Measurements from ENCODE around the gene ALG12. TPM values are rescaled to one million over a fixed set of nuclear protein-coding genes. Genes with fewer than 3 reads are reported as not detected.
A peak's percentile ranks its signal among the peaks of the same experiment; 100 is the strongest.

ALG12 gene
- total and polyA plus RNA-seq, 2 of the 8 experiments (the other 6 are each of a cell fraction or from before 2014, with no cell fraction given) = 13.4 to 22.5 TPM

- CTCF ChIA-PET (ENCODE audit: partially characterized antibody) = no interaction called here
- peaks cover 0 to 3% (median 2%) of the 10 kb centered on the region in 4 experiments; a peak in 3 of 8 replicates for H3K36me3 ChIP-seq (ENCODE audit: control insufficient read depth in 2 of 4, insufficient read depth in 4 of 4, low read length in 3 of 4)
- no peak overlapping the region for H3K23ac ChIP-seq (ENCODE audit: insufficient read length)
- no peak overlapping the region for H4K5ac ChIP-seq (ENCODE audit: insufficient read length, low read depth, low read length)
- no peak overlapping the region for H3K18ac ChIP-seq (ENCODE audit: extremely low read depth, low read length)
- no peak overlapping the region for H3K4me2 ChIP-seq (ENCODE audit: insufficient read depth in 1 of 2, low read depth in 2 of 2, low read length in 2 of 2)
- H2BK15ac ChIP-seq (ENCODE audit: low read length) = no peak overlapping the region
- H3K4me3 ChIP-seq (ENCODE audit: extremely low read depth in 1 of 4, insufficient read depth in 2 of 4, low read depth in 3 of 4, low read length in 4 of 4) = no peak overlapping the region
- H3K9me3 ChIP-seq (ENCODE audit: insufficient read depth in 2 of 2, low read depth in 1 of 2, low read length in 1 of 2) = no peaks in the 10 kb centered on the region
- H3K9ac ChIP-seq (replicated peaks in 1 of 4; ENCODE audit: extremely low read depth in 1 of 4, low read depth in 3 of 4, low read length in 3 of 4) = no peak overlapping the region
- H3K27me3 ChIP-seq (replicated peaks in 1 of 4; ENCODE audit: control insufficient read depth in 3 of 4, extremely low read depth in 1 of 4, insufficient read depth in 3 of 4, low read length in 3 of 4) = no peaks in the 10 kb centered on the region; a peak in 2 of 7 replicates
- H2BK120ac ChIP-seq (replicated peaks; ENCODE audit: low read depth, low read length) = no peak overlapping the region
- no peak overlapping the region for H4K8ac ChIP-seq (ENCODE audit: extremely low read depth, insufficient read depth, low read length)
- peaks cover 3% of the 10 kb centered on the region; the same call in 1 of the 2 replicates for H3K79me1 ChIP-seq (ENCODE audit: low read depth, low read length)
- H2BK20ac ChIP-seq (ENCODE audit: low read length) = no peak overlapping the region
- no peak overlapping the region for H2BK12ac ChIP-seq (ENCODE audit: low read depth, low read length)
- H3K23me2 ChIP-seq (ENCODE audit: low read depth, low read length) = peaks cover 9% of the 10 kb centered on the region; the same call in 1 of the 2 replicates
- no peak overlapping the region for H3K14ac ChIP-seq (ENCODE audit: insufficient read length)
- 80% methylated on average over 12 of the region's 12 CpGs; no CpG with 5 or more reads in 1 of the 2 experiments for WGBS, 2 experiments (ENCODE audit: extremely low coverage in 1 of 2, insufficient coverage in 1 of 2, insufficient read length in 1 of 2, insufficient replicate concordance in 2 of 2, low coverage in 1 of 2, low lambda C conversion rate in 2 of 2, missing lambda C conversion rate in 1 of 2)
- H2BK5ac ChIP-seq (ENCODE audit: low read depth, low read length) = no peak overlapping the region
- no peak overlapping the region for H4K91ac ChIP-seq (replicated peaks; ENCODE audit: insufficient read length, low read length)
- H3K56ac ChIP-seq (replicated peaks; ENCODE audit: insufficient read length, low read depth, low read length) = no peak overlapping the region
- H3K27ac ChIP-seq (ENCODE audit: low read depth, low read length) = no peak overlapping the region
- H3K4me1 ChIP-seq (replicated peaks in 1 of 4; ENCODE audit: control insufficient read depth in 3 of 4, insufficient read depth in 4 of 4, low read length in 3 of 4) = peaks cover 0 to 10% (median 1%) of the 10 kb centered on the region in 4 experiments; a peak in 5 of 7 replicates
- H2AK5ac ChIP-seq (ENCODE audit: low read depth, low read length) = no peak overlapping the region
- H3K4ac ChIP-seq (replicated peaks; ENCODE audit: insufficient read length, low read depth, low read length) = no peak overlapping the region
- POLR2A ChIA-PET (ENCODE audit: partially characterized antibody) = interaction anchor here (2.0 kb wide), 1 partner anchor 10 kb away, joined by 7 read pairs; no protein-coding TSS in a partner anchor
- H3K79me2 ChIP-seq (ENCODE audit: control insufficient read depth in 1 of 2, insufficient read depth in 2 of 2, low read length in 2 of 2) = peaks cover 0 to 8% of the 10 kb centered on the region in 2 experiments; a peak in 1 of 4 replicates
- FAIRE-seq = no peak
- DNase-seq (ENCODE audit: low read depth in 1 of 2, low spot score in 2 of 2) = no peak
- H4K20me1 ChIP-seq (replicated peaks in 1 of 2; ENCODE audit: control insufficient read depth in 1 of 2, insufficient read depth in 2 of 2, low read length in 2 of 2) = peaks cover 3 to 9% of the 10 kb centered on the region in 2 experiments
- H2AFZ ChIP-seq (ENCODE audit: low read length) = no peak overlapping the region
- TF ChIP-seq SIN3A (conservative IDR thresholded peaks at IDR 0.05 in 1 of 2, IDR thresholded peaks at IDR 0.05 in 1 of 2; ENCODE audit: low read depth in 1 of 2, low read length in 2 of 2) = peak; percentile 63 to 64; a peak in 1 of 4 replicates
- TF ChIP-seq CBX5 (IDR thresholded peaks at IDR 0.05; ENCODE audit: low read depth, low read length) = no peak
- TF ChIP-seq POLR2A (IDR thresholded peaks at IDR 0.05; ENCODE audit: control extremely low read depth in 1 of 2, low read depth in 2 of 2, low read length in 2 of 2) = no peak
- no peak for TF ChIP-seq BACH1 (IDR thresholded peaks at IDR 0.05; ENCODE audit: low read length)
- no peak for TF ChIP-seq CHD1 (IDR thresholded peaks at IDR 0.05; ENCODE audit: low read depth, low read length)
- no peak for TF ChIP-seq PHF8 (conservative IDR thresholded peaks at IDR 0.05; ENCODE audit: low read depth, low read length)
- TF ChIP-seq, protein P1, sequence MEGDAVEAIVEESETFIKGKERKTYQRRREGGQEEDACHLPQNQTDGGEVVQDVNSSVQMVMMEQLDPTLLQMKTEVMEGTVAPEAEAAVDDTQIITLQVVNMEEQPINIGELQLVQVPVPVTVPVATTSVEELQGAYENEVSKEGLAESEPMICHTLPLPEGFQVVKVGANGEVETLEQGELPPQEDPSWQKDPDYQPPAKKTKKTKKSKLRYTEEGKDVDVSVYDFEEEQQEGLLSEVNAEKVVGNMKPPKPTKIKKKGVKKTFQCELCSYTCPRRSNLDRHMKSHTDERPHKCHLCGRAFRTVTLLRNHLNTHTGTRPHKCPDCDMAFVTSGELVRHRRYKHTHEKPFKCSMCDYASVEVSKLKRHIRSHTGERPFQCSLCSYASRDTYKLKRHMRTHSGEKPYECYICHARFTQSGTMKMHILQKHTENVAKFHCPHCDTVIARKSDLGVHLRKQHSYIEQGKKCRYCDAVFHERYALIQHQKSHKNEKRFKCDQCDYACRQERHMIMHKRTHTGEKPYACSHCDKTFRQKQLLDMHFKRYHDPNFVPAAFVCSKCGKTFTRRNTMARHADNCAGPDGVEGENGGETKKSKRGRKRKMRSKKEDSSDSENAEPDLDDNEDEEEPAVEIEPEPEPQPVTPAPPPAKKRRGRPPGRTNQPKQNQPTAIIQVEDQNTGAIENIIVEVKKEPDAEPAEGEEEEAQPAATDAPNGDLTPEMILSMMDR (IDR thresholded peaks at IDR 0.05; ENCODE audit: control extremely low read depth in 1 of 3, insufficient read depth in 1 of 3, low read depth in 1 of 3, low read length in 3 of 3) = peak in 1 of 3 experiments; percentile 1; a peak in 1 of 4 replicates
- TF ChIP-seq TCF12 (IDR thresholded peaks at IDR 0.05; ENCODE audit: low read depth, low read length) = no peak
- peak; percentile 77; the same call in 1 of the 2 replicates for TF ChIP-seq MAFK (IDR thresholded peaks at IDR 0.05; ENCODE audit: low read depth, low read length)
- no peak for TF ChIP-seq YY1 (IDR thresholded peaks at IDR 0.05; ENCODE audit: low read depth, low read length)
- no peak for TF ChIP-seq POLR2AphosphoS5 (IDR thresholded peaks at IDR 0.05; ENCODE audit: low read depth, low read length)
Measured at GRCh38 chr22:49915610-49916009, 2.6 kb downstream of the ALG12 start.

All from H1 (cell line).